ENCODE data around the gene CIROP. TPM values are rescaled to one million over a fixed set of nuclear protein-coding genes. Genes with fewer than 3 reads are reported as not detected.

CIROP gene
- total and polyA plus RNA-seq, 12 donors = not detected

DNA sequence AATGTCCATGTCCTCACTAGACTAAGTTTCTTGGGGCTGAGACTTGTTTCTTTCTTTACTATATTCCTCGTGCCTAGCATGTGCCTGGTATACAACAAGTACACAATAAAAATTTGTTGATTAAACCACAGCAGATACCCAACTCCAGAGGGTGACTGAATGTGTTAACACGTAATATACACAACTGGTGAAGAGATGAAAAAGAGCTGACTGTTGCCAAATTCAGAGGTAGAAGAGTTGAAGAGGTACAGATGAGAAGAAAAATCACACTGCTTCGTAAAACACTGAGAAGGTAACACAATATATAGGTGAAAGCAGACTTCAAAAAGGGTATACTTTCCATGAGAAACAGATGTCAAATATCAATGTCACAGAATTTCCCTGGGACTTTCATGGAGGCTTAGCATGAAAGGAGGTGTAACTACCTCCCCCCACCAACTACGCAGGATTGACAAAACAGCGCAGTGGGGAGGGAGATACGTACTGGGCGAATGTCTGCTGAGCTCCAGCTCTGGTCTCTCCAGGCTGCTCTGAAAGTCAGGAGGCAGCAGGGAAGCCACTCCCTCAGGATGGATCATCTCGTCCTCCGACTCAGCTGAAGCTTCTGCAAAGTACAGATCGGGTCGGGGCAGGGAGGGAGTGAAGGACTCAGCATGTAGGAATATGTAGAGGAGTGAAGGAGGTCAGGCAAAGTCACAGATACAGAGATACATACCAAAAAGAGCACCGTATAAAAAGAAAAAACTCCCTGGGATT lies 15.1 kb downstream of the CIROP start:
- WGBS, 4 donors = 77 to 84% (median 78%) methylated on average over 12 of the region's 12 CpGs
- Histone ChIP-seq H3K4me1 (replicated peaks in 1 of 2) (peaks cover 11 to 24% of the 10 kb centered on the region in 2 donors), H3K36me3 (replicated peaks in 1 of 2) (peaks cover 0 to 85% of the 10 kb centered on the region in 2 donors), H3K4me3 (no peak overlapping the region), H3K27me3 (no peaks in the 10 kb centered on the region), H3K9me3 (replicated peaks in 1 of 3) (no peaks in the 10 kb centered on the region), H3K27ac (no peak overlapping the region)
- no peak for DNase-seq
- TF ChIP-seq, protein P1, sequence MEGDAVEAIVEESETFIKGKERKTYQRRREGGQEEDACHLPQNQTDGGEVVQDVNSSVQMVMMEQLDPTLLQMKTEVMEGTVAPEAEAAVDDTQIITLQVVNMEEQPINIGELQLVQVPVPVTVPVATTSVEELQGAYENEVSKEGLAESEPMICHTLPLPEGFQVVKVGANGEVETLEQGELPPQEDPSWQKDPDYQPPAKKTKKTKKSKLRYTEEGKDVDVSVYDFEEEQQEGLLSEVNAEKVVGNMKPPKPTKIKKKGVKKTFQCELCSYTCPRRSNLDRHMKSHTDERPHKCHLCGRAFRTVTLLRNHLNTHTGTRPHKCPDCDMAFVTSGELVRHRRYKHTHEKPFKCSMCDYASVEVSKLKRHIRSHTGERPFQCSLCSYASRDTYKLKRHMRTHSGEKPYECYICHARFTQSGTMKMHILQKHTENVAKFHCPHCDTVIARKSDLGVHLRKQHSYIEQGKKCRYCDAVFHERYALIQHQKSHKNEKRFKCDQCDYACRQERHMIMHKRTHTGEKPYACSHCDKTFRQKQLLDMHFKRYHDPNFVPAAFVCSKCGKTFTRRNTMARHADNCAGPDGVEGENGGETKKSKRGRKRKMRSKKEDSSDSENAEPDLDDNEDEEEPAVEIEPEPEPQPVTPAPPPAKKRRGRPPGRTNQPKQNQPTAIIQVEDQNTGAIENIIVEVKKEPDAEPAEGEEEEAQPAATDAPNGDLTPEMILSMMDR (IDR thresholded peaks at IDR 0.05) = no peak
- TF ChIP-seq POLR2A (IDR thresholded peaks at IDR 0.05) = no peak
- intact Hi-C loops (cut with DNase I) = no loop called here

DNA sequence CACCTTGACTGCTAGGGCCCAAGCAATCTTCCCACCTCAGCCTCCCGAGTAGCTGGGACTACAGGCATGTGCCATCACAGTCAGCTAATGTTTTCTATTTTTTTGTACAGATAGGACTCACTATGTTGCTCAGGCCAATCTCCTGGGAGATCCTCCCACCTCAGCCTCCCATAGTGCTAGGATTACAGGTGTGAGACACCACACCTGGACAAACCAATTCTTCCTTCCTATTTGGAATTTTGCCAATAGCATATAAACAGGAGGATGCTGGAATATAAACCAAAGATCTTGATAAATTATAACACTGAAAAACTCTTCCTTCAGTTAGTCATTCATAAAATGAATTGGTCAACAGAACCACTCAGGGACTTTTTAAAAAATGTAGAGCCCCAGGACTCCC lies 18.2 kb downstream of the CIROP start:
- Histone ChIP-seq H3K9me3 (replicated peaks in 1 of 3) (no peaks in the 10 kb centered on the region), H3K27ac (no peak overlapping the region), H3K4me1 (replicated peaks in 1 of 2) (no peaks in the 10 kb centered on the region), H3K36me3 (replicated peaks in 1 of 2) (peaks cover 0 to 98% of the 10 kb centered on the region in 2 donors), H3K4me3 (no peak overlapping the region), H3K27me3 (no peaks in the 10 kb centered on the region)
- 83 to 100% (median 94%) methylated on average over 1 of the region's 1 CpG for WGBS, 4 donors
- DNase-seq = no peak
- TF ChIP-seq, protein P1 (IDR thresholded peaks at IDR 0.05) = no peak
- TF ChIP-seq POLR2A (IDR thresholded peaks at IDR 0.05) = no peak
- intact Hi-C loops (cut with DNase I) = no loop called here

DNA sequence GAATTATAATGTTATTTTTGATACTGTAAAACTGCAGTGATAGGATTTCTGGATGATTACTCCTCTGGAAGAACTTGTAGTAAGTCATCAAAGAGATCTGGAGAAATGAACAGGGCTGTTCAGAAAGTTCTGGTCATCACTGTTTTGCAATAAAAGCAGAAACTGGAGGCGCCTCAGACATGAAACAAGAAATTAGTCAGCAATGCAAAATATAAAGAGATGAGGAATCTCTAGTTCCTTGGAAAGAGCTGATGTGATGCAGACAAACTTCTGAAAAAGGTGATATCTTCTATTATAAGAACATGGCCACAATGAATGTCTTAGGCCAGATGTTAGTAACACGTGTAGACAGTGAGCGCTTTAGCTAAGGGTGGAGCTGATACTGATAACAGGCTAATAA lies 19.3 kb downstream of the CIROP start:
- H3K27ac ChIP-seq = no peak overlapping the region
- no peak for DNase-seq
- H3K4me1 ChIP-seq (replicated peaks in 1 of 2) = no peaks in the 10 kb centered on the region
- no peaks in the 10 kb centered on the region for H3K27me3 ChIP-seq
- no peaks in the 10 kb centered on the region for H3K9me3 ChIP-seq (replicated peaks in 1 of 3)
- H3K36me3 ChIP-seq (replicated peaks in 1 of 2) = peaks cover 0 to 98% of the 10 kb centered on the region in 2 donors
- H3K4me3 ChIP-seq = no peak overlapping the region
- 75 to 80% (median 79%) methylated on average over 3 of the region's 3 CpGs for WGBS, 4 donors
- intact Hi-C loops (cut with DNase I) = no loop called here
- TF ChIP-seq, protein P1 (IDR thresholded peaks at IDR 0.05) = no peak
- TF ChIP-seq POLR2A (IDR thresholded peaks at IDR 0.05) = no peak

DNA sequence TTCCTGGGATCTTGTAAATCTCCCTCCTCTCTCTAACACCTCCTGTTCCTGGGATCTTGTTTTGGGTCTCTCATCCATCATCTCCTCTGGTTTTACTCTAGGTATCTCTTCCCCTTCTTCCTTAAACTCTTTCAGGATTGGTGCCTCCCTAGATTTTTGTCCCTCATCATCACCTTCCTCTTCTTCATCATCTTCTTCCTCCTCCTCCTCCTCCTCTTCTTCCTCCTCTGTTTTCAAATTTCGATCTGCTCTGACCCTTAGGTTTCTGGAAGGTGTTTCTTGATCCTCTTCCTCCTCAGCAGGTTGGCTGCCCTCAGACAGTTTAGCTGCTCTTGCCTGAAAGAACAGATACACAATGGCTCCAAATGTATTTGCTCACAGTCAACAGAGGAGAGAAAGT lies 24.3 kb downstream of the CIROP start:
- no peak for DNase-seq
- Histone ChIP-seq H3K4me3 (no peak overlapping the region), H3K36me3 (replicated peaks in 1 of 2) (peaks cover 0 to 98% of the 10 kb centered on the region in 2 donors), H3K27ac (peak overlapping the region in 1 of 5 donors; percentile 85), H3K9me3 (replicated peaks in 1 of 3) (no peaks in the 10 kb centered on the region), H3K4me1 (replicated peaks in 1 of 2) (peaks cover 20 to 21% of the 10 kb centered on the region in 2 donors), H3K27me3 (no peaks in the 10 kb centered on the region)
- intact Hi-C loops (cut with DNase I) = no loop called here
- WGBS, 4 donors = 50 to 95% (median 79%) methylated on average over 1 of the region's 1 CpG
- TF ChIP-seq, protein P1 (IDR thresholded peaks at IDR 0.05) = no peak
- TF ChIP-seq POLR2A (IDR thresholded peaks at IDR 0.05) = no peak
